ENCODE data around the gene MRPS7. TPM values are rescaled to one million over a fixed set of nuclear protein-coding genes. Genes with fewer than 3 reads are reported as not detected.
A peak's percentile ranks its signal among the peaks of the same experiment; 100 is the strongest.

MRPS7 gene
- total and polyA plus RNA-seq, 9 of the 15 experiments (the other 6 are each of a cell fraction or from before 2014, with no cell fraction given) = 107 to 244 (median 132) TPM

DNA sequence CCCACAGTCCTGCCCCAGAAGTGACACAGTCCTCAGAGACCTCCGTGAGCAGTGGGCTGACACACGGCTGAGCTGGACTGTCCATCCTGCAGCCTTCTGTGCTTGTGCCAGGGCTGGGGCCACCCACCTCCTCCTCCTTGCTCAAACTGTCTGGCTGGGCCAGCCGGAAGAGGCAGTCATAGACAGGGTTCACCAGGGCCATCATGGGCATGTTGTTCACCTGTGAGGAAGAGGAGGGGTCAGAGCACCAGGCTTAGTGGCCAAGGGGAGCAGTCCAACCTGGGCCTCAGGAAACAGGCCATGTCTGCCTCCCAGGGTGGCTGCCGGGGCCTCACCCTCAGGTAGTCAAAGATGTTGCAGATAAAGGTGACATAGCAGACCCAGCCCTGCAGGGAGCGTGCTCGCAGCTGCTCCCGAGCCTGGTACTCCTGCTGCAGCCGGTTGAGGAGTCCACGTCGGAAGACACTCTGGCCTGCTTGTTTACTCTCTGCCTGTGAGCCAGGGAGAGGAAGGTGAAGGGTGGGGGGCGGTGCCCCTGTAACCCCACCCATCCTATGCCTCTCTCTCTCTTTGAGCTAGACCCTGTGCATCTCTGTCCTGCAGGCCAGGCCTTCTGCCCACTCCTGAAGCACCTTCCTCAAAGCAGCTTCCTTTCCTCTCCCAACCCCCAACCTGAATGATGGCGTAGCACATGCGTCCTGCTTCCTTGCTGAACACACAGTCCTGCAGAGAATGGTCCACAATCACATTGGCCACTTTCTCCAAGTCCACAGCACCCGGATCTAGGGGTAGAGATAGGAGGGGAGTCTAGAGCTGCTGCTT is 5.9 kb downstream of the MRPS7 start (continued):
- TF ChIP-seq, protein P1, sequence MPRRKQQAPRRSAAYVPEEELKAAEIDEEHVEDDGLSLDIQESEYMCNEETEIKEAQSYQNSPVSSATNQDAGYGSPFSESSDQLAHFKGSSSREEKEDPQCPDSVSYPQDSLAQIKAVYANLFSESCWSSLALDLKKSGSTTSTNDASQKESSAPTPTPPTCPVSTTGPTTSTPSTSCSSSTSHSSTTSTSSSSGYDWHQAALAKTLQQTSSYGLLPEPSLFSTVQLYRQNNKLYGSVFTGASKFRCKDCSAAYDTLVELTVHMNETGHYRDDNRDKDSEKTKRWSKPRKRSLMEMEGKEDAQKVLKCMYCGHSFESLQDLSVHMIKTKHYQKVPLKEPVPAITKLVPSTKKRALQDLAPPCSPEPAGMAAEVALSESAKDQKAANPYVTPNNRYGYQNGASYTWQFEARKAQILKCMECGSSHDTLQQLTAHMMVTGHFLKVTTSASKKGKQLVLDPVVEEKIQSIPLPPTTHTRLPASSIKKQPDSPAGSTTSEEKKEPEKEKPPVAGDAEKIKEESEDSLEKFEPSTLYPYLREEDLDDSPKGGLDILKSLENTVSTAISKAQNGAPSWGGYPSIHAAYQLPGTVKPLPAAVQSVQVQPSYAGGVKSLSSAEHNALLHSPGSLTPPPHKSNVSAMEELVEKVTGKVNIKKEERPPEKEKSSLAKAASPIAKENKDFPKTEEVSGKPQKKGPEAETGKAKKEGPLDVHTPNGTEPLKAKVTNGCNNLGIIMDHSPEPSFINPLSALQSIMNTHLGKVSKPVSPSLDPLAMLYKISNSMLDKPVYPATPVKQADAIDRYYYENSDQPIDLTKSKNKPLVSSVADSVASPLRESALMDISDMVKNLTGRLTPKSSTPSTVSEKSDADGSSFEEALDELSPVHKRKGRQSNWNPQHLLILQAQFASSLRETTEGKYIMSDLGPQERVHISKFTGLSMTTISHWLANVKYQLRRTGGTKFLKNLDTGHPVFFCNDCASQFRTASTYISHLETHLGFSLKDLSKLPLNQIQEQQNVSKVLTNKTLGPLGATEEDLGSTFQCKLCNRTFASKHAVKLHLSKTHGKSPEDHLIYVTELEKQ (CRISPR knock-in tag; IDR thresholded peaks at IDR 0.05) = no peak
- TF ChIP-seq FOXK2 (conservative IDR thresholded peaks at IDR 0.05 in 1 of 2, IDR thresholded peaks at IDR 0.05 in 1 of 2; ENCODE audit: low read depth in 2 of 2) = peak; percentile 94
- TF ChIP-seq HNRNPL (IDR thresholded peaks at IDR 0.05; ENCODE audit: low read depth, low read length) = no peak
- TF ChIP-seq CTCFL (IDR thresholded peaks at IDR 0.05; ENCODE audit: borderline replicate concordance, insufficient read depth, low read depth, low read length, poor library complexity, severe bottlenecking) = no peak
- no peak for TF ChIP-seq MAZ (CRISPR knock-in tag; conservative IDR thresholded peaks at IDR 0.05 in 1 of 2, IDR thresholded peaks at IDR 0.05 in 1 of 2)
- TF ChIP-seq ZNF212 (CRISPR knock-in tag; IDR thresholded peaks at IDR 0.05) = no peak
- peak in 1 of 2 experiments; percentile 72; a peak in 1 of 4 replicates for TF ChIP-seq SRF (CRISPR knock-in tag; IDR thresholded peaks at IDR 0.05)
- no peak for TF ChIP-seq PML (IDR thresholded peaks at IDR 0.05; ENCODE audit: low read length)
- TF ChIP-seq ZBTB26 (CRISPR knock-in tag; IDR thresholded peaks at IDR 0.05) = no peak
- TF ChIP-seq, protein P2, sequence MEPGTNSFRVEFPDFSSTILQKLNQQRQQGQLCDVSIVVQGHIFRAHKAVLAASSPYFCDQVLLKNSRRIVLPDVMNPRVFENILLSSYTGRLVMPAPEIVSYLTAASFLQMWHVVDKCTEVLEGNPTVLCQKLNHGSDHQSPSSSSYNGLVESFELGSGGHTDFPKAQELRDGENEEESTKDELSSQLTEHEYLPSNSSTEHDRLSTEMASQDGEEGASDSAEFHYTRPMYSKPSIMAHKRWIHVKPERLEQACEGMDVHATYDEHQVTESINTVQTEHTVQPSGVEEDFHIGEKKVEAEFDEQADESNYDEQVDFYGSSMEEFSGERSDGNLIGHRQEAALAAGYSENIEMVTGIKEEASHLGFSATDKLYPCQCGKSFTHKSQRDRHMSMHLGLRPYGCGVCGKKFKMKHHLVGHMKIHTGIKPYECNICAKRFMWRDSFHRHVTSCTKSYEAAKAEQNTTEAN (CRISPR knock-in tag; IDR thresholded peaks at IDR 0.05) = no peak
- TF ChIP-seq, protein P3, sequence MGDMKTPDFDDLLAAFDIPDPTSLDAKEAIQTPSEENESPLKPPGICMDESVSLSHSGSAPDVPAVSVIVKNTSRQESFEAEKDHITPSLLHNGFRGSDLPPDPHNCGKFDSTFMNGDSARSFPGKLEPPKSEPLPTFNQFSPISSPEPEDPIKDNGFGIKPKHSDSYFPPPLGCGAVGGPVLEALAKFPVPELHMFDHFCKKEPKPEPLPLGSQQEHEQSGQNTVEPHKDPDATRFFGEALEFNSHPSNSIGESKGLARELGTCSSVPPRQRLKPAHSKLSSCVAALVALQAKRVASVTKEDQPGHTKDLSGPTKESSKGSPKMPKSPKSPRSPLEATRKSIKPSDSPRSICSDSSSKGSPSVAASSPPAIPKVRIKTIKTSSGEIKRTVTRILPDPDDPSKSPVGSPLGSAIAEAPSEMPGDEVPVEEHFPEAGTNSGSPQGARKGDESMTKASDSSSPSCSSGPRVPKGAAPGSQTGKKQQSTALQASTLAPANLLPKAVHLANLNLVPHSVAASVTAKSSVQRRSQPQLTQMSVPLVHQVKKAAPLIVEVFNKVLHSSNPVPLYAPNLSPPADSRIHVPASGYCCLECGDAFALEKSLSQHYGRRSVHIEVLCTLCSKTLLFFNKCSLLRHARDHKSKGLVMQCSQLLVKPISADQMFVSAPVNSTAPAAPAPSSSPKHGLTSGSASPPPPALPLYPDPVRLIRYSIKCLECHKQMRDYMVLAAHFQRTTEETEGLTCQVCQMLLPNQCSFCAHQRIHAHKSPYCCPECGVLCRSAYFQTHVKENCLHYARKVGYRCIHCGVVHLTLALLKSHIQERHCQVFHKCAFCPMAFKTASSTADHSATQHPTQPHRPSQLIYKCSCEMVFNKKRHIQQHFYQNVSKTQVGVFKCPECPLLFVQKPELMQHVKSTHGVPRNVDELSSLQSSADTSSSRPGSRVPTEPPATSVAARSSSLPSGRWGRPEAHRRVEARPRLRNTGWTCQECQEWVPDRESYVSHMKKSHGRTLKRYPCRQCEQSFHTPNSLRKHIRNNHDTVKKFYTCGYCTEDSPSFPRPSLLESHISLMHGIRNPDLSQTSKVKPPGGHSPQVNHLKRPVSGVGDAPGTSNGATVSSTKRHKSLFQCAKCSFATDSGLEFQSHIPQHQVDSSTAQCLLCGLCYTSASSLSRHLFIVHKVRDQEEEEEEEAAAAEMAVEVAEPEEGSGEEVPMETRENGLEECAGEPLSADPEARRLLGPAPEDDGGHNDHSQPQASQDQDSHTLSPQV (IDR thresholded peaks at IDR 0.05) = 0 out of 2 replicates have a peak, but pooled peaks have one; percentile 29
- peak; percentile 50; the same call in 1 of the 2 replicates for TF ChIP-seq CREM (IDR thresholded peaks at IDR 0.05; ENCODE audit: low read depth)

Measured in K562 (cell line).